Activated CD8-positive, alpha-beta memory T cell treated with anti-CD3 and anti-CD28 coated beads for 48 hours (primary cell): ENCODE data around the gene WRNIP1.

ENCODE experiments used
- DNase-seq, 3 experiments: peaks; one replicate each; pipeline ENCODE4 v3.0.0-alpha.2; 2020; ENCODE audit warnings: low read depth in 2 of 3, low spot score in 2 of 3

WRNIP1 gene

DNA sequence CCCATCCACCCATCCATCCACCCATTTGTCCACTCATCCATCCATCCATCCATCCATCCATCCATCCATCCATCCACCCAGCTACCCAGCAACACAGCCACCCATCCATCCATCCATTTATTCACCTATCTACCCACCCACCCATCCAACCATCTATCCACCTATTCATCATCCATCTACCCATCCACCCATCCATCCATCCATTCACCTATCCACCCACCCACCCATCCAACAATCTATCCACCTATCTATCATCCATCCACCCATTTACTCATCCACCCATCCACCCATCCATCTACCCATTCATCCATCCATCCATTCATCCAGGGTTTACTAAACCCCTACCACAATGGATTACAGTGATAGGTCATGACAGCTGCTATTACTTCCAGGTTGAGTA is 69.1 kb downstream of the WRNIP1 start:
- no peak for DNase-seq
